B cell (primary cell): Measurements from ENCODE around the gene FMNL2. TPM values are rescaled to one million over a fixed set of nuclear protein-coding genes. Genes with fewer than 3 reads are reported as not detected.

Experiments used
- ATAC-seq: fragments of 200-7000 bp; cut with Tn5 transposase; one replicate; pipeline ENCODE4 v1.10.0; 2021; ENCODE audit warnings: low read depth, mild to moderate bottlenecking, moderate number of reproducible peaks, moderate library complexity
- CTCF ChIA-PET: fragments of 350-600 bp; sonication (Branson Sonifier 250); formaldehyde crosslinking; loops from one replicate; lab custom pipeline; 2021; ENCODE audit warnings: antibody characterized with exemption, inconsistent platforms; lab: Charles Lee
- POLR2A ChIA-PET: fragments of 350-600 bp; sonication (Branson Sonifier 250); formaldehyde crosslinking; loops from one replicate; lab custom pipeline; 2021; ENCODE audit warnings: antibody characterized with exemption; lab: Charles Lee
- DNase-seq: peaks from one replicate; pipeline ENCODE4 v3.0.0; 2013
- H2AFZ ChIP-seq: 2 replicates; pipeline ENCODE4 v1.6.1; 2012; ENCODE audit warnings: mild to moderate bottlenecking, low read depth, low read length; ENCODE audit not compliant: insufficient read depth, poor library complexity, severe bottlenecking
- H3K27ac ChIP-seq, 2 donors: 1 replicate in 1 of 2; 2 replicates in 1 of 2; pipeline ENCODE4 v1.5.1; 2012 to 2013; ENCODE audit warnings: low read length in 2 of 2, mild to moderate bottlenecking in 2 of 2, moderate library complexity in 1 of 2
- H3K27me3 ChIP-seq, 4 experiments: fragments of 200-600 bp in 1 of 4; sonication (generic) in 1 of 4; replicated peaks in 1 of 4; 1 replicate in 2 of 4; 2 replicates in 2 of 4; pipeline versions ENCODE4 v1.6.1 to v1.7.0; 2013 to 2016; ENCODE audit warnings: low read length in 3 of 4, mild to moderate bottlenecking in 2 of 4, mixed read lengths in 1 of 4, moderate library complexity in 1 of 4; ENCODE audit not compliant: insufficient read depth in 4 of 4, control insufficient read depth in 3 of 4; ENCODE audit errors: control extremely low read depth in 1 of 4
- H3K36me3 ChIP-seq, 2 experiments: replicated peaks in 1 of 2; 1 replicate in 1 of 2; 2 replicates in 1 of 2; pipeline versions ENCODE4 v1.6.1 to v1.7.1; 2013; ENCODE audit warnings: low read length in 1 of 2; ENCODE audit not compliant: insufficient read depth in 2 of 2, control insufficient read depth in 1 of 2; ENCODE audit errors: control extremely low read depth in 1 of 2, extremely low read depth in 1 of 2
- H3K4me1 ChIP-seq, 2 donors: fragments of 200-600 bp in 1 of 2; sonication (generic) in 1 of 2; 1 replicate in 1 of 2; 2 replicates in 1 of 2; pipeline versions ENCODE4 v1.5.1 to v1.6.1; 2013 to 2017; ENCODE audit warnings: low read length in 2 of 2; ENCODE audit not compliant: control insufficient read depth in 2 of 2, insufficient read depth in 2 of 2
- H3K4me2 ChIP-seq: replicated peaks from 2 replicates; pipeline ENCODE3; 2012; ENCODE audit warnings: mild to moderate bottlenecking, low read depth, low read length; ENCODE audit not compliant: poor library complexity, severe bottlenecking
- H3K4me3 ChIP-seq, 5 experiments: fragments of 200-600 bp in 1 of 5; sonication (generic) in 1 of 5; 1 replicate in 3 of 5; 2 replicates in 2 of 5; pipeline versions ENCODE4 v1.5.1 to v1.7.0; 2011 to 2016; ENCODE audit warnings: low read length in 4 of 5, mild to moderate bottlenecking in 4 of 5, low read depth in 2 of 5, control low read depth in 1 of 5, moderate library complexity in 1 of 5; ENCODE audit not compliant: insufficient read depth in 1 of 5; ENCODE audit errors: control extremely low read depth in 1 of 5, extremely low read depth in 1 of 5
- H3K79me2 ChIP-seq: fragments of 200-600 bp; sonication (generic); one replicate; pipeline ENCODE4 v1.6.0; 2016; ENCODE audit warnings: low read length; ENCODE audit not compliant: control insufficient read depth, insufficient read depth
- H3K9ac ChIP-seq: fragments of 200-600 bp; sonication (generic); 2 replicates; pipeline ENCODE4 v1.6.1; 2017; ENCODE audit warnings: mild to moderate bottlenecking, low read length, moderate library complexity
- H3K9me3 ChIP-seq, 3 donors: one replicate each; pipeline versions ENCODE4 v1.6.1 to v1.7.1; 2013; ENCODE audit warnings: low read length in 2 of 3; ENCODE audit not compliant: control insufficient read depth in 2 of 3, insufficient read depth in 1 of 3; ENCODE audit errors: control extremely low read depth in 1 of 3
- H4K20me1 ChIP-seq: 2 replicates; pipeline ENCODE4 v1.6.0; 2012; ENCODE audit warnings: mild to moderate bottlenecking, low read length; ENCODE audit not compliant: insufficient read depth, control insufficient read depth, poor library complexity, severe bottlenecking
- H3K27ac Mint-ChIP-seq: one replicate; pipeline ENCODE4 v1.8.0; 2021; ENCODE audit warnings: mixed read lengths
- H3K27me3 Mint-ChIP-seq: one replicate; pipeline ENCODE4 v1.8.0; 2021; ENCODE audit warnings: mixed read lengths
- H3K4me1 Mint-ChIP-seq: one replicate; pipeline ENCODE4 v1.8.0; 2021; ENCODE audit warnings: mixed read lengths
- H3K4me3 Mint-ChIP-seq: one replicate; pipeline ENCODE4 v1.8.0; 2021; ENCODE audit warnings: mixed read lengths
- H3K9me3 Mint-ChIP-seq: one replicate; pipeline ENCODE4 v1.8.0; 2022; ENCODE audit warnings: mixed read lengths; ENCODE audit not compliant: insufficient read depth
- CTCF ChIP-seq: fragments of 200-600 bp; IDR thresholded peaks from one replicate; pipeline ENCODE4 v1.8.0; 2022; ENCODE audit warnings: antibody characterized with exemption, mild to moderate bottlenecking
- EZH2 ChIP-seq: IDR thresholded peaks from 2 replicates; pipeline ENCODE4 v1.6.1; 2012; ENCODE audit warnings: borderline replicate concordance, low read depth, mild to moderate bottlenecking, moderate library complexity, low read length; ENCODE audit not compliant: insufficient read depth, poor library complexity, severe bottlenecking
- WGBS: methylation state at CpG from one replicate; pipeline ENCODE4 v1.1.5; 2013; ENCODE audit warnings: missing lambda C conversion rate; ENCODE audit not compliant: insufficient coverage; 5-methylcytosine and 5-hydroxymethylcytosine counted together
- intact Hi-C: fragments of 100-400 bp; cut with micrococcal nuclease; formaldehyde crosslinking; loops from one replicate; pipeline ENCODE4 v1.10.0; 2022
- polyA plus RNA-seq: library from polyadenylated mRNA; depleted of rRNA; stranded (reverse); fragments of >200 nt; gene quantifications from 2 replicates; pipeline ENCODE4 v1.2.3, GENCODE V29; 2012
- total RNA-seq, 2 donors: library from RNA; stranded (reverse); fragments of 120-200 nt in 1 of 2; gene quantifications; 1 replicate in 1 of 2; 2 replicates in 1 of 2; pipeline versions ENCODE4 v1.2.3 to v1.2.4, GENCODE V29; 2013 to 2022

The FMNL2 gene
- total and polyA plus RNA-seq, 2 donors (not counting 1 experiment from before 2014, with no cell fraction given) = 0.73 to 8.8 TPM

DNA sequence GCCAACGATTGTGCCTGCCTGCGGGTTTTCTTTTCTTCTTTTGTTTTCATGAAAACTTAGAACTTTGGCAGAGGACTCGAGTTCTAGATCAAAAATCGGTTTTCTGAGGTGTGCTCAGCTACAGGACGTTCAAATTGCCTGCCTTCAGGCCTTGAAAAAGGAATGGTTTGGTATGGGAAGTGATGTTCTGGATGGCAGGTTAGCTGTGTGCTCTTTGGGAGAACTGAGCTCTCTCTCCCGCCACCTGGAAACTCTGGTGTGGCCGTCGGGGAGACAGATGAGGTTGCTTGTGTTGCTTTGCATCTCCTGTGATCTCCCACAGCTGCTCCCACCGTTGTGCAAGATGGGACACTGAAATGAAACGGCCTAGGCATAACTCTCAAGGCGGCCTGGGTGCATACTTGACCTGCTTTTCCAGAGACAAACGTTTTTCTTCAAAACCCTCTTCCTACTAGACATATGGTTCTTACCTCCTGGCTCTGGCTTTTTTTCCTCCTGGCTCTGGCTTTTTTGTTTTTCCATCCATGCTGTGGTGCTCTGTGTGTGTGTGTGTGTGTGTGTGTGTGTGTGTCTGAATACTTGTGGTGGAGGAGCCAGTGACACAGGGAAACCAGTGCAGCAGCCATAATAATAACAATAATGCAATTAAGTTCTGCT, 2.0 kb downstream of the FMNL2 start:
- no peak overlapping the region for H3K4me3 ChIP-seq
- ATAC-seq (no peak), DNase-seq (peak; percentile 3)
- H3K9me3 Mint-ChIP-seq = no peaks in the 10 kb centered on the region
- H3K27me3 ChIP-seq = peaks cover 0 to 16% (median 5%) of the 10 kb centered on the region in 4 experiments
- no peaks in the 10 kb centered on the region for H3K9me3 ChIP-seq
- CTCF ChIA-PET = interaction anchor here (0.9 to 2.5 kb wide), 2 partner anchors 218 to 299 kb away, joined by 3 to 9 read pairs; no protein-coding TSS in a partner anchor
- no peaks in the 10 kb centered on the region for H3K36me3 ChIP-seq
- H3K4me2 ChIP-seq = peak overlapping the region; percentile 98
- intact Hi-C loops = loop anchor here (10.0 kb wide), 1 partner anchor 378 kb away; the partner anchor contains the start of genes ARL6IP6 and PRPF40A
- no peak overlapping the region for H3K9ac ChIP-seq
- POLR2A ChIA-PET = interaction anchor here (0.7 kb wide), 1 partner anchor 384 kb away, joined by 3 read pairs; no protein-coding TSS in a partner anchor
- H3K27ac ChIP-seq = no peak overlapping the region
- peak overlapping the region; percentile 84 for H3K4me3 Mint-ChIP-seq
- WGBS = 78% methylated on average over 8 of the region's 12 CpGs
- peaks cover 11% of the 10 kb centered on the region for H3K27me3 Mint-ChIP-seq
- H3K79me2 ChIP-seq = no peaks in the 10 kb centered on the region
- peak overlapping the region; percentile 57 for H3K27ac Mint-ChIP-seq
- TF ChIP-seq CTCF = no peak
- TF ChIP-seq EZH2 = no peak
- H3K4me1 ChIP-seq = peaks cover 10 to 12% of the 10 kb centered on the region in 2 donors
- H3K4me1 Mint-ChIP-seq = peaks cover 17% of the 10 kb centered on the region
- H4K20me1 ChIP-seq = no peaks in the 10 kb centered on the region
- peak overlapping the region; percentile 78 for H2AFZ ChIP-seq

GRCh38 chr2:152337511-152337903, 2.5 kb downstream of the FMNL2 start:
- Mint-ChIP-seq H3K27ac (no peak overlapping the region), H3K27me3 (peaks cover 11% of the 10 kb centered on the region), H3K4me3 (peak overlapping the region; percentile 84), H3K4me1 (peaks cover 17% of the 10 kb centered on the region), H3K9me3 (no peaks in the 10 kb centered on the region)
- no peaks in the 10 kb centered on the region for H3K79me2 ChIP-seq
- peaks cover 10 to 12% of the 10 kb centered on the region in 2 donors for H3K4me1 ChIP-seq
- H3K9me3 ChIP-seq = no peaks in the 10 kb centered on the region
- no peaks in the 10 kb centered on the region for H4K20me1 ChIP-seq
- no peak for DNase-seq
- no peak overlapping the region for H3K27ac ChIP-seq
- peaks cover 0 to 16% (median 5%) of the 10 kb centered on the region in 4 experiments for H3K27me3 ChIP-seq
- no peak overlapping the region for H3K4me3 ChIP-seq
- no peaks in the 10 kb centered on the region for H3K36me3 ChIP-seq
- H2AFZ ChIP-seq = no peak overlapping the region
- ChIA-PET POLR2A (interaction anchor here (0.7 kb wide), 1 partner anchor 383 kb away, joined by 3 read pairs; no protein-coding TSS in a partner anchor), CTCF (interaction anchor here (2.5 kb wide), 1 partner anchor 298 kb away, joined by 9 read pairs; no protein-coding TSS in a partner anchor)
- intact Hi-C loops = loop anchor here (10.0 kb wide), 1 partner anchor 377 kb away; the partner anchor contains the start of genes ARL6IP6 and PRPF40A
- no peak for ATAC-seq
- 100% methylated on average over 1 of the region's 2 CpGs for WGBS
- H3K9ac ChIP-seq = no peak overlapping the region
- TF ChIP-seq EZH2 (no peak), CTCF (no peak)
- H3K4me2 ChIP-seq = no peak overlapping the region
